Esophagus squamous epithelium (tissue), 4 donors: ENCODE results near the gene PSMB5.
A peak's percentile ranks its signal among the peaks of the same experiment; 100 is the strongest.

Experiments used
- CTCF ChIP-seq, 6 experiments: fragments of 450-650 bp in 4 of 6; fragments of 200-600 bp in 2 of 6; sonication (generic) in 2 of 6; IDR thresholded peaks; one replicate each; pipeline ENCODE4 v1.5.1; 2016 to 2019; ENCODE audit warnings: antibody characterized with exemption in 6 of 6, mild to moderate bottlenecking in 4 of 6, moderate library complexity in 4 of 6
- POLR2A ChIP-seq, 4 donors: fragments of 450-650 bp; IDR thresholded peaks; one replicate each; pipeline ENCODE4 v1.6.1; 2017; ENCODE audit warnings: antibody characterized with exemption in 4 of 4, mild to moderate bottlenecking in 4 of 4, moderate library complexity in 3 of 4

DNA sequence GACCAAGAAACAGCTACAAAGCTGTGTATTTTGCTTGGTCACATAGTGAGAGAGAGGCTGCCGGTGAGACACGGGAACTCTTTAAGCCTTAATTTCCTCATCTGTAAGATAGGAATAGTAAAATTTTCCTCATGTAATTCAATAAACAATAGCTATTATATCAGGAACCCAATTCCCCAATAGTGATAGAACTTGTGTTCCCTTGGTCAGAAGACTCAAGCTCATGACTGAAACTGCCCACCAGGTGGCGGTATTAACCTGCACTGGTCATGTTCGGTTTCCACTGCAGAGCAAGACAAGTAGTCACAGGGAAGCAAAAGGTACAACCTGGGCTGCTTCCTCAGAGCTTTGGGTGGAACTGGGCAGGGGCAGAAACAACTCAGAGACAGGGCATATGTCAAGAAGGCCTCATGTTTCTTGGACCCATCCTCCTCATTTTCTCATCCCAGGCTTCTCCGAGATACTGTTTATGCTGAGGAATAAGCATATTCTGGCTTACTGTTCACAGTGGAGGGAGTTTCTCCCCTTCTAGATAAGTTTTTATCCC is 48.1 kb downstream of the PSMB5 start:
- TF ChIP-seq CTCF (IDR thresholded peaks at IDR 0.05) (peak; percentile 83 to 92 (median 91)), POLR2A (IDR thresholded peaks at IDR 0.05) (no peak)
